Liver (tissue), 3 donors: Measurements from ENCODE around the gene MICAL3.

ENCODE experiments used
- CTCF ChIP-seq: fragments of 150-350 bp; IDR thresholded peaks from 2 replicates; pipeline ENCODE4 v1.5.1; 2017; ENCODE audit warnings: improper control_type of control experiment, low read depth, low read length; ENCODE audit not compliant: missing input control
- EGR1 ChIP-seq, 2 donors: IDR thresholded peaks; 2 replicates each; pipeline ENCODE4 v1.6.1; 2016 to 2018; ENCODE audit warnings: antibody characterized with exemption in 2 of 2, low read depth in 2 of 2
- FOXA1 ChIP-seq: IDR thresholded peaks from 2 replicates; pipeline ENCODE4 v1.6.1; 2016; ENCODE audit warnings: antibody characterized with exemption
- GABPA ChIP-seq, 2 donors: IDR thresholded peaks in 1 of 2; conservative IDR thresholded peaks in 1 of 2; 2 replicates each; pipeline ENCODE4 v1.6.1; 2016; ENCODE audit warnings: antibody characterized with exemption in 2 of 2, mild to moderate bottlenecking in 1 of 2, moderate library complexity in 1 of 2
- HNF4A ChIP-seq, 2 donors: conservative IDR thresholded peaks; 2 replicates each; pipeline ENCODE4 v1.6.1; 2016; ENCODE audit warnings: antibody characterized with exemption in 2 of 2, mild to moderate bottlenecking in 2 of 2
- MAX ChIP-seq: IDR thresholded peaks from 2 replicates; pipeline ENCODE4 v1.6.1; 2016; ENCODE audit warnings: antibody characterized with exemption
- REST ChIP-seq: IDR thresholded peaks from 2 replicates; pipeline ENCODE4 v1.6.1; 2016; ENCODE audit warnings: antibody characterized with exemption, mild to moderate bottlenecking
- SP1 ChIP-seq: IDR thresholded peaks from 2 replicates; pipeline ENCODE4 v1.6.1; 2018; ENCODE audit warnings: antibody characterized with exemption, mild to moderate bottlenecking
- TAF1 ChIP-seq: conservative IDR thresholded peaks from 2 replicates; pipeline ENCODE4 v1.6.1; 2016; ENCODE audit warnings: antibody characterized with exemption, mild to moderate bottlenecking
- donor health status: healthy.
- donor health status: healthy.

GRCh38 chr22:18033204-18033998, 9.0 kb upstream of the MICAL3 start:
- TF ChIP-seq CTCF, result no peak
- TF ChIP-seq FOXA1, result no peak
- no peak for TF ChIP-seq GABPA (IDR thresholded peaks at IDR 0.05 in 1 of 2, conservative IDR thresholded peaks at IDR 0.05 in 1 of 2)
- TF ChIP-seq REST, result no peak
- no peak for TF ChIP-seq EGR1 (IDR thresholded peaks at IDR 0.05; ENCODE audit: low read depth in 2 of 2)
- no peak for TF ChIP-seq MAX
- no peak for TF ChIP-seq SP1
- no peak for TF ChIP-seq TAF1
- no peak for TF ChIP-seq HNF4A (conservative IDR thresholded peaks at IDR 0.05)
